Thyroid gland (tissue), 4 donors: ENCODE measurements around the gene HRC.

Experiments
- CTCF ChIP-seq, 6 experiments: fragments of 200-600 bp in 3 of 6; fragments of 450-650 bp in 3 of 6; sonication (generic) in 3 of 6; IDR thresholded peaks; one replicate each; pipeline ENCODE4 v1.5.1; 2016 to 2019; ENCODE audit warnings: antibody characterized with exemption in 6 of 6, mild to moderate bottlenecking in 2 of 6, inconsistent platforms in 1 of 6, moderate library complexity in 1 of 6
- POLR2A ChIP-seq, 2 donors: fragments of 450-650 bp; IDR thresholded peaks; one replicate each; pipeline ENCODE4 v1.6.1; 2017; ENCODE audit warnings: antibody characterized with exemption in 2 of 2, mild to moderate bottlenecking in 2 of 2, moderate library complexity in 1 of 2

GRCh38 chr19:49186108-49186507, 30.9 kb upstream of the HRC start:
- TF ChIP-seq CTCF (IDR thresholded peaks at IDR 0.05) (no peak), POLR2A (IDR thresholded peaks at IDR 0.05) (no peak)
